OCI-LY1 (cell line): Measurements from ENCODE around the gene PNPLA4.

Source experiments
- H2AFZ ChIP-seq: fragments of 200-600 bp; sonication (generic), shearing (Covaris generic); 2 replicates; pipeline ENCODE4 v1.6.0; 2014; ENCODE audit warnings: antibody characterized with exemption, mild to moderate bottlenecking, low read length
- H3F3A ChIP-seq: fragments of 200-600 bp; sonication (generic), shearing (Covaris generic); 2 replicates; pipeline ENCODE4 v1.6.0; 2014; ENCODE audit warnings: mild to moderate bottlenecking, antibody characterized with exemption, low read length, moderate library complexity; ENCODE audit not compliant: insufficient read depth
- H3K27ac ChIP-seq: fragments of 200-600 bp; sonication (generic); 2 replicates; pipeline ENCODE4 v1.5.1; 2014; ENCODE audit warnings: low read length, mixed run types, mild to moderate bottlenecking, low read depth; ENCODE audit not compliant: poor library complexity, severe bottlenecking
- H3K27me3 ChIP-seq: fragments of 200-600 bp; sonication (generic); 2 replicates; pipeline ENCODE4 v1.6.0; 2014; ENCODE audit warnings: antibody characterized with exemption, mild to moderate bottlenecking, low read length, moderate library complexity; ENCODE audit not compliant: insufficient read depth
- H3K36me3 ChIP-seq: fragments of 200-600 bp; sonication (generic); 2 replicates; pipeline ENCODE4 v1.6.1; 2014; ENCODE audit warnings: mild to moderate bottlenecking, antibody characterized with exemption, low read length, moderate library complexity, mixed read lengths; ENCODE audit not compliant: insufficient read depth
- H3K4me1 ChIP-seq: fragments of 200-600 bp; sonication (generic); 2 replicates; pipeline ENCODE4 v1.5.1; 2014; ENCODE audit warnings: mild to moderate bottlenecking, low read length, moderate library complexity; ENCODE audit not compliant: insufficient read depth, severe bottlenecking
- H3K4me2 ChIP-seq: fragments of 200-600 bp; sonication (generic), shearing (Covaris generic); 2 replicates; pipeline ENCODE4 v1.6.1; 2014; ENCODE audit warnings: low read length
- H3K4me3 ChIP-seq: fragments of 200-600 bp; sonication (generic); 2 replicates; pipeline ENCODE4 v1.5.1; 2014; ENCODE audit warnings: low read length, low read depth, mild to moderate bottlenecking, mixed read lengths; ENCODE audit not compliant: poor library complexity, severe bottlenecking
- H3K79me2 ChIP-seq: fragments of 200-600 bp; shearing (Covaris generic); 2 replicates; pipeline ENCODE4 v1.6.1; 2016; ENCODE audit warnings: mixed run types, low read length, mixed read lengths; ENCODE audit not compliant: insufficient read depth
- H3K9ac ChIP-seq: fragments of 200-600 bp; sonication (generic), shearing (Covaris generic); 2 replicates; pipeline ENCODE4 v1.6.1; 2014; ENCODE audit warnings: mild to moderate bottlenecking, low read length, mixed read lengths
- H3K9me2 ChIP-seq: fragments of 200-600 bp; sonication (generic), shearing (Covaris generic); 2 replicates; pipeline ENCODE4 v1.6.1; 2014; ENCODE audit warnings: low read depth, mild to moderate bottlenecking, low read length, mixed read lengths
- H3K9me3 ChIP-seq: fragments of 200-600 bp; shearing (Covaris generic); 2 replicates; pipeline ENCODE4 v1.6.1; 2014; ENCODE audit warnings: low read length, mixed read lengths
- H4K20me1 ChIP-seq: fragments of 200-600 bp; sonication (generic), shearing (Covaris generic); 2 replicates; pipeline ENCODE4 v1.6.0; 2016; ENCODE audit warnings: mild to moderate bottlenecking, low read length; ENCODE audit not compliant: insufficient read depth
- EZH2 ChIP-seq: fragments of 200-600 bp; sonication (generic), shearing (Covaris generic); IDR thresholded peaks from 2 replicates; pipeline ENCODE4 v1.8.0; 2017; ENCODE audit warnings: borderline replicate concordance, mixed run types, mild to moderate bottlenecking, antibody characterized with exemption, low read length, moderate library complexity, mixed read lengths
- TF ChIP-seq, protein P1 (sequence below): fragments of 200-600 bp; sonication (generic), shearing (Covaris generic); IDR thresholded peaks from 2 replicates; pipeline ENCODE4 v1.5.1; 2017; ENCODE audit warnings: mild to moderate bottlenecking, antibody characterized with exemption, low read length, moderate library complexity, mixed read lengths

Gene PNPLA4

DNA sequence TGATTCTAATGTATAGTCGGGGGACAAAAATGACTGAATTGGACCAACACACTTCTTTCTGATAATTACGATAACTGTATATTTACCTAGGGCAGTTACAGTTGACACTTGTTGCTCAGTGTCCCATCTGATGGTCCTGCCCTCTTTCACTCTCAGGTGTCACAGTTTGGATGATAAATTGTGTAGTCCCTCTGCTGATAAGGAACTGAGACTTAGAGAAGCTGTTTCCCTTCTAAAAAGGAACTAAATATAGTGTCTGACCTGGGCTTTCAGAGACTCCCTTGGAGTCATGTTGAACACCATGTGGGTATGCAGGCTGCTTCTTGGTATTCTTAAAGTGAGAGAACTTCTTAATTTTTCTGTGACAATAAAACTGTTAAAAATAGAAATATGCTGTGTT, 23.7 kb upstream of the PNPLA4 start:
- H3K36me3 ChIP-seq: no peaks in the 10 kb centered on the region
- H3K27ac ChIP-seq: no peak overlapping the region
- no peak overlapping the region for H3K4me2 ChIP-seq
- no peaks in the 10 kb centered on the region for H3K9me3 ChIP-seq
- no peak overlapping the region for H3K4me3 ChIP-seq
- no peaks in the 10 kb centered on the region for H3K79me2 ChIP-seq
- no peak overlapping the region for H3K9ac ChIP-seq
- no peaks in the 10 kb centered on the region for H3K27me3 ChIP-seq
- H4K20me1 ChIP-seq: no peaks in the 10 kb centered on the region
- H3F3A ChIP-seq: no peaks in the 10 kb centered on the region
- no peaks in the 10 kb centered on the region for H3K4me1 ChIP-seq
- no peak overlapping the region for H2AFZ ChIP-seq
- H3K9me2 ChIP-seq: no peaks in the 10 kb centered on the region
- TF ChIP-seq EZH2: no peak
- TF ChIP-seq, protein P1, sequence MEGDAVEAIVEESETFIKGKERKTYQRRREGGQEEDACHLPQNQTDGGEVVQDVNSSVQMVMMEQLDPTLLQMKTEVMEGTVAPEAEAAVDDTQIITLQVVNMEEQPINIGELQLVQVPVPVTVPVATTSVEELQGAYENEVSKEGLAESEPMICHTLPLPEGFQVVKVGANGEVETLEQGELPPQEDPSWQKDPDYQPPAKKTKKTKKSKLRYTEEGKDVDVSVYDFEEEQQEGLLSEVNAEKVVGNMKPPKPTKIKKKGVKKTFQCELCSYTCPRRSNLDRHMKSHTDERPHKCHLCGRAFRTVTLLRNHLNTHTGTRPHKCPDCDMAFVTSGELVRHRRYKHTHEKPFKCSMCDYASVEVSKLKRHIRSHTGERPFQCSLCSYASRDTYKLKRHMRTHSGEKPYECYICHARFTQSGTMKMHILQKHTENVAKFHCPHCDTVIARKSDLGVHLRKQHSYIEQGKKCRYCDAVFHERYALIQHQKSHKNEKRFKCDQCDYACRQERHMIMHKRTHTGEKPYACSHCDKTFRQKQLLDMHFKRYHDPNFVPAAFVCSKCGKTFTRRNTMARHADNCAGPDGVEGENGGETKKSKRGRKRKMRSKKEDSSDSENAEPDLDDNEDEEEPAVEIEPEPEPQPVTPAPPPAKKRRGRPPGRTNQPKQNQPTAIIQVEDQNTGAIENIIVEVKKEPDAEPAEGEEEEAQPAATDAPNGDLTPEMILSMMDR: no peak

DNA sequence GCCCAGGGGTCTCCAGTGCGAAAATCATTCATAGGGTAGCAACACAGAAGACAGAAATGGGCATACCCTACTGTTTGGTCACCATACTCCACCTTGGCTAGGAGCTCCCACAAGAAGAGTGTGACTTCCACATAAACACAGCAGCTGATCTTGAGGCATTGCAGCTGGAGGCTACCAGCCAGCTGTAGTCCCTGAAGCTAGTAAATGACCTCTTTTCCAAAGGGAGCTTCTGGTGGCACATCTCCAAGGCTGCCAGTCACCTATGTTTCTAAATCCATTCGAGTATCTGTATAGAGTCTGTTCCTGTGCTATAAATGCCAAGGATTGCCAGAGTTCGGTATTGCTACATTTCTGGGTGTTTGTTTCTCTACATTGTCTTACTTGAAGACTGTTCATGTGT, 21.3 kb upstream of the PNPLA4 start:
- Histone ChIP-seq H3K9me3 (no peaks in the 10 kb centered on the region), H3K9me2 (no peaks in the 10 kb centered on the region), H3K4me3 (no peak overlapping the region), H3K27ac (no peak overlapping the region), H3K36me3 (no peaks in the 10 kb centered on the region), H3F3A (no peaks in the 10 kb centered on the region), H2AFZ (no peak overlapping the region), H3K9ac (no peak overlapping the region), H3K4me2 (no peak overlapping the region), H3K79me2 (no peaks in the 10 kb centered on the region), H3K4me1 (no peaks in the 10 kb centered on the region), H4K20me1 (no peaks in the 10 kb centered on the region), H3K27me3 (no peaks in the 10 kb centered on the region)
- TF ChIP-seq EZH2: no peak
- TF ChIP-seq, protein P1: no peak

DNA sequence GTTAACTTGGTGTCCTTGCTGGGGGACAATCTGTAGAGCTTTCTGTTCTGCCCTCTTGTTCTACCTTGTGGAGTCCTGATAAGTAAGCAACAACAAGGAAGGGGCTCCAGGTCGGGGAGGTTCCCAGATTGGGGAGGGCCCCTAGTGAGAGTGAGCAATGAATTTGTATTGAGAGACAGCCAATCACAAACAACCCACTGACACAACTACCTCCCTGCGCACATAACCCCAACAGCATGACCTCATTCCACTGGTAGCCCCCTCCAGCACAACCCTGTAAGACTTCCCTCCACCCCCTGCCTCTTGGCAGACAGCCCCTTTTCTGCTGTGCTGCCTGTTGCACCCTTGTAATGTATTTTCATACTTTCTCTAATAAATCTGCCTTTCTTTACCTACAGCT, 19.7 kb upstream of the PNPLA4 start:
- no peaks in the 10 kb centered on the region for H3K27me3 ChIP-seq
- no peak overlapping the region for H3K4me3 ChIP-seq
- no peak overlapping the region for H3K4me2 ChIP-seq
- TF ChIP-seq EZH2: no peak
- TF ChIP-seq, protein P1: no peak
- no peaks in the 10 kb centered on the region for H3K9me2 ChIP-seq
- H3K4me1 ChIP-seq: no peaks in the 10 kb centered on the region
- no peaks in the 10 kb centered on the region for H4K20me1 ChIP-seq
- no peaks in the 10 kb centered on the region for H3K9me3 ChIP-seq
- H3K36me3 ChIP-seq: no peaks in the 10 kb centered on the region
- H3K27ac ChIP-seq: no peak overlapping the region
- H2AFZ ChIP-seq: no peak overlapping the region
- H3K9ac ChIP-seq: no peak overlapping the region
- H3K79me2 ChIP-seq: no peaks in the 10 kb centered on the region
- H3F3A ChIP-seq: no peaks in the 10 kb centered on the region
